Measurements from ENCODE around the gene MUL1. TPM values are rescaled to one million over a fixed set of nuclear protein-coding genes. Genes with fewer than 3 reads are reported as not detected.

MUL1 gene
- polyA plus RNA-seq, 3 donors = 7.2 to 28.1 (median 25.8) TPM

DNA sequence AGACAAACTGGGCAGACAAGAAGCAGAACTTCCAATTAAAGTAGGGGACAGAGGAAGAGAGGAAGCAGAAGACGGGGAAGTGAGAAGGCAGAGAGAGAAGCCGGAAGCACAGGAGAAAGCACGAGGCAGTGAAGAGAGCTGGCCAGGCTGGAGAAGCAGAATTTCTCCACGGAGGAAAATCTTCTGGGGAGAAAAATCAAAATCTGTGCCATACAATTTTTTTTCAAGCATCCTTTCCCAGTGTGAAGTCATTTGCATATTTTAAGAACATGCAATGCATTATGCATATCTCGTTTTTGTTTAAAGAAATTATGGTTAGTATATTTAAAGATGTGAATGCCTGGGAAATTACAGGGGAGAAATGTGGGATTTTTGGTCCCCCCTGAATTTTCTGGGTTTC is 14.6 kb downstream of the MUL1 start:
- peak in 1 of 3 donors; percentile 33 for DNase-seq
- peak overlapping the region in 1 of 3 experiments; percentile 33 for H3K4me3 ChIP-seq (replicated peaks in 1 of 3; ENCODE audit: low read depth in 2 of 3, low read length in 3 of 3)
- peaks cover 7 to 24% of the 10 kb centered on the region in 2 donors for H3K27me3 ChIP-seq (ENCODE audit: control insufficient read depth in 2 of 2, insufficient read depth in 2 of 2, low read length in 2 of 2)
- no peaks in the 10 kb centered on the region for H3K9me3 ChIP-seq (replicated peaks in 1 of 2; ENCODE audit: control insufficient read depth in 1 of 2, insufficient read depth in 1 of 2, low read length in 2 of 2)
- no peak overlapping the region for H3K4me3 Mint-ChIP-seq
- peak overlapping the region; percentile 52 for H3K4me2 ChIP-seq (replicated peaks; ENCODE audit: extremely low read depth, low read length, poor library complexity, severe bottlenecking)
- H3K4me1 ChIP-seq (ENCODE audit: control insufficient read depth in 1 of 2, insufficient read depth in 2 of 2, low read length in 2 of 2) = peaks cover 13 to 15% of the 10 kb centered on the region in 2 donors
- no peak overlapping the region for H3K9ac ChIP-seq (ENCODE audit: insufficient read depth, low read length, poor library complexity, severe bottlenecking)
- H3K79me2 ChIP-seq (ENCODE audit: insufficient read depth, low read length) = no peaks in the 10 kb centered on the region
- no peaks in the 10 kb centered on the region for H4K20me1 ChIP-seq (ENCODE audit: insufficient read depth, low read length)
- H3K27me3 Mint-ChIP-seq (ENCODE audit: low read depth in 3 of 3) = peaks cover 20 to 50% (median 29%) of the 10 kb centered on the region in 3 donors
- H2AFZ ChIP-seq (ENCODE audit: insufficient read depth, low read depth, low read length, poor library complexity, severe bottlenecking) = peak overlapping the region; percentile 63
- intact Hi-C loops (cut with micrococcal nuclease) = loop anchor here (2.0 to 5.0 kb wide), 5 partner anchors 116 to 581 kb away; no protein-coding TSS in a partner anchor
- TF ChIP-seq CTCF (IDR thresholded peaks at IDR 0.05) = no peak
- H3K4me1 Mint-ChIP-seq = peaks cover 8% of the 10 kb centered on the region
- H3K27ac Mint-ChIP-seq = no peak overlapping the region
- no peaks in the 10 kb centered on the region for H3K9me3 Mint-ChIP-seq
- WGBS (ENCODE audit: insufficient coverage) = 0% methylated on average over 3 of the region's 5 CpGs
- H3K27ac ChIP-seq (ENCODE audit: low read depth in 1 of 2, low read length in 2 of 2) = no peak overlapping the region
- H3K36me3 ChIP-seq (replicated peaks in 1 of 2; ENCODE audit: control insufficient read depth in 1 of 2, insufficient read depth in 2 of 2, low read length in 2 of 2) = peaks cover 0 to 10% of the 10 kb centered on the region in 2 donors
- peaks cover 7 to 8% of the 10 kb centered on the region in 2 donors for H3K36me3 Mint-ChIP-seq

DNA sequence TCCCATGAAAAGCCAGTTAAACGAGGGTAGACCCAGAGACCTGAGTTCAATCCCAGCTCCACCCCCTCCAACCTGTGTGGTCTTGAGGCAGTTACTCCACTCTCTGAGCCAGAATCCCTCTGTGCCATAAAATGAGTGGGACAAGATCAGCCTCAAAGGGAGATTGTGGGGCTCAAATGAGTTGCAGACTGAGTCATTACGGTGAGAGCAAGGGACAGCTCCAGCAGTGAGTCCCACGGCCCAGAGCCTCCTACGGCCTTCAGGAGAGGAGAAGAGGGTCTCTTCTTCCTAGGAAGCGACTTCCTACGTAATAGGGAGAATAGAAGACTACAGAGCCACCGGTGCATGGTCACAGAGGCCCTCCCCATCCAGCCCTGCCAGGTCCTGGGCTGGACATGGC is 15.2 kb downstream of the MUL1 start:
- Histone ChIP-seq H3K4me3 (replicated peaks in 1 of 3; ENCODE audit: low read depth in 2 of 3, low read length in 3 of 3) (no peak overlapping the region), H4K20me1 (ENCODE audit: insufficient read depth, low read length) (no peaks in the 10 kb centered on the region), H3K4me2 (replicated peaks; ENCODE audit: extremely low read depth, low read length, poor library complexity, severe bottlenecking) (no peak overlapping the region), H2AFZ (ENCODE audit: insufficient read depth, low read depth, low read length, poor library complexity, severe bottlenecking) (peak overlapping the region; percentile 63), H3K9ac (ENCODE audit: insufficient read depth, low read length, poor library complexity, severe bottlenecking) (no peak overlapping the region), H3K4me1 (ENCODE audit: control insufficient read depth in 1 of 2, insufficient read depth in 2 of 2, low read length in 2 of 2) (peaks cover 13 to 15% of the 10 kb centered on the region in 2 donors), H3K9me3 (replicated peaks in 1 of 2; ENCODE audit: control insufficient read depth in 1 of 2, insufficient read depth in 1 of 2, low read length in 2 of 2) (peaks cover 0 to 5% of the 10 kb centered on the region in 2 donors), H3K79me2 (ENCODE audit: insufficient read depth, low read length) (no peaks in the 10 kb centered on the region), H3K27me3 (ENCODE audit: control insufficient read depth in 2 of 2, insufficient read depth in 2 of 2, low read length in 2 of 2) (peaks cover 13 to 30% of the 10 kb centered on the region in 2 donors), H3K27ac (ENCODE audit: low read depth in 1 of 2, low read length in 2 of 2) (no peak overlapping the region), H3K36me3 (replicated peaks in 1 of 2; ENCODE audit: control insufficient read depth in 1 of 2, insufficient read depth in 2 of 2, low read length in 2 of 2) (peaks cover 0 to 4% of the 10 kb centered on the region in 2 donors)
- peaks cover 25 to 56% (median 35%) of the 10 kb centered on the region in 3 donors for H3K27me3 Mint-ChIP-seq (ENCODE audit: low read depth in 3 of 3)
- H3K27ac Mint-ChIP-seq = no peak overlapping the region
- no peaks in the 10 kb centered on the region for H3K9me3 Mint-ChIP-seq
- TF ChIP-seq CTCF (IDR thresholded peaks at IDR 0.05) = no peak
- H3K4me1 Mint-ChIP-seq = peaks cover 5% of the 10 kb centered on the region
- WGBS (ENCODE audit: insufficient coverage) = 72% methylated on average over 3 of the region's 7 CpGs
- DNase-seq = no peak
- H3K4me3 Mint-ChIP-seq = no peak overlapping the region
- intact Hi-C loops (cut with micrococcal nuclease) = loop anchor here (2.0 to 5.0 kb wide), 5 partner anchors 115 to 580 kb away; no protein-coding TSS in a partner anchor
- peaks cover 3 to 4% of the 10 kb centered on the region in 2 donors for H3K36me3 Mint-ChIP-seq
